Duodenal mucosa (tissue), 2 donors: Measurements from ENCODE around the gene PLEKHA5.

Source experiments
- H3K27ac ChIP-seq: one replicate; pipeline ENCODE4 v1.7.0; 2013; ENCODE audit warnings: low read depth, low read length
- H3K27me3 ChIP-seq, 2 donors: one replicate each; pipeline ENCODE4 v1.7.0; 2013; ENCODE audit warnings: low read length in 2 of 2, control low read depth in 1 of 2; ENCODE audit not compliant: insufficient read depth in 2 of 2, control insufficient read depth in 1 of 2
- H3K36me3 ChIP-seq, 2 donors: one replicate each; pipeline ENCODE4 v1.7.0; 2013; ENCODE audit warnings: low read length in 2 of 2, control low read depth in 1 of 2; ENCODE audit not compliant: insufficient read depth in 2 of 2, control insufficient read depth in 1 of 2
- H3K4me1 ChIP-seq, 2 donors: one replicate each; pipeline ENCODE4 v1.7.0; 2013; ENCODE audit warnings: low read length in 2 of 2, control low read depth in 1 of 2; ENCODE audit not compliant: insufficient read depth in 2 of 2, control insufficient read depth in 1 of 2
- H3K4me3 ChIP-seq, 2 donors: one replicate each; pipeline ENCODE4 v1.7.0; 2013; ENCODE audit warnings: low read length in 2 of 2, low read depth in 1 of 2
- H3K9ac ChIP-seq, 2 donors: one replicate each; pipeline ENCODE4 v1.7.0; 2013; ENCODE audit warnings: low read length in 2 of 2, low read depth in 1 of 2
- H3K9me3 ChIP-seq, 2 donors: one replicate each; pipeline ENCODE4 v1.7.0; 2013; ENCODE audit warnings: low read length in 2 of 2, control low read depth in 1 of 2; ENCODE audit not compliant: control insufficient read depth in 1 of 2

The PLEKHA5 gene

DNA sequence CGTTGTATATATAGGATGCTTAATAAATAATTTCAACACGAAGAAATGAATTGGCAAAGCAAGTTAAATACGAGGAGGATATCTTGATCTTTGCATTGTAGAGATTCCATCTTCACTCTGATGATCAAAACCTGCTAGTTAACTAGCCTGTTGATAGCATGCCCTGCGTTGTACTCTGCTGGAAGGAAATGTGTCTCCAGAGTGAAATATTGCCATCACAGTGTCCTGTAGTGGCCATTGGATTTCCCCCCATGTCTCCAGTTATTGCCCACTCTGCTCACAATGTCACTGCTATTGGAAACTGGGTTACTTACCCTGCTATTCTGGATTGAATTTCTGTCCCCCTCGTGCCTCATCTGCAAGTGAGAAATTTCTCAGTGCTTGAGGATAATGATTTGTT is 109.6 kb downstream of the PLEKHA5 start:
- H3K36me3 ChIP-seq, result no peaks in the 10 kb centered on the region
- H3K27ac ChIP-seq, result no peak overlapping the region
- H3K4me3 ChIP-seq, result no peak overlapping the region
- no peaks in the 10 kb centered on the region for H3K9me3 ChIP-seq
- no peak overlapping the region for H3K9ac ChIP-seq
- H3K4me1 ChIP-seq, result peaks cover 0 to 14% of the 10 kb centered on the region in 2 donors
- no peaks in the 10 kb centered on the region for H3K27me3 ChIP-seq

DNA sequence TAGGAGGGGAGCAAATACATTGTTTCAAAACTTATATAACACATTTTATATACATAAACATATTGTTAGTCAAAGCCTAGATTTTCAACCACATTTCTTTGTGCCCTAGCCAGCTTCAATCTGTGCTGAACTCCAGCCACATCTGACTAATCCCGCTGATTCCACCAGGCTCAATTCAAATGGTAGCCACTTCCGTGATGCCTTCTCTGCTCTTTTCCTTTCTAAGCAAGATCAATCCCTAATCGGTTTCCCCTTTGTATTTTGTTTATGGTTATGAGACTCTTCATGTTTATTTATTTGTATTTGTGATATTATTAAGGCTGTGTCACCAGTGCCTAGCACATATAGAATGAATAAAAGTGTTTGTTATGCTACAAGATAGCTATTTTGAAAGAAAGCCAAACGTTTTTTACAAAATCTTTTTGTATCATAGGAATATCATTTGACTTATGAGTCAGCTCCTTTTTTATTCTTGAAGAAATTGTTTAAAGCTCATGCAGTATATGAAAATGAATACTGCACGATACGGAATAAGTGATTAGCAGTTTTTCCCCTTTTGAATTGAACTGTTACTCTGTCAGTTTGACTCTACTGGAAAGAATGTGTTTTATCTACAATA is 110.2 kb downstream of the PLEKHA5 start:
- Histone ChIP-seq H3K9me3 (no peaks in the 10 kb centered on the region), H3K36me3 (no peaks in the 10 kb centered on the region), H3K27me3 (no peaks in the 10 kb centered on the region), H3K27ac (no peak overlapping the region), H3K9ac (no peak overlapping the region), H3K4me1 (peaks cover 0 to 10% of the 10 kb centered on the region in 2 donors), H3K4me3 (no peak overlapping the region)

DNA sequence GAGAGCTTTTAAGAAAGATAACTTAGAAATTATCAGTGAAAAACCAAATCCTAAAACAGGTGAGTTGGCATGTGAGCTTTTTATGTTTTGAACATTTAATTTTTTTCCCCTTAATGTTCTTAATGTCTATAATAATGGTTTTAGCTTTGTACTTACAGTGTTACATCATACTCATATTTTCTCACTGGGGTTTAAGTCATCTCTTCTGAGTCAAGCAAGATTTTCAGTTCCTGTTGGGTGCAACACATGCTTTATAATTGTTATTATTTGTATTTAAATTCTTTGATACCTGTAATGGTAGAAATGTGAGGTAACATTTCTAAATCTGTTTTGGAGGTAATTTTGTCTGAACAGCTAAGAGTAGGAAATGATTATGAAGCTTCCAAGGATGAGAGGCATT is 113.0 kb downstream of the PLEKHA5 start:
- Histone ChIP-seq H3K4me1 (no peaks in the 10 kb centered on the region), H3K27ac (no peak overlapping the region), H3K4me3 (no peak overlapping the region), H3K27me3 (no peaks in the 10 kb centered on the region), H3K9ac (no peak overlapping the region), H3K9me3 (no peaks in the 10 kb centered on the region), H3K36me3 (no peaks in the 10 kb centered on the region)

DNA sequence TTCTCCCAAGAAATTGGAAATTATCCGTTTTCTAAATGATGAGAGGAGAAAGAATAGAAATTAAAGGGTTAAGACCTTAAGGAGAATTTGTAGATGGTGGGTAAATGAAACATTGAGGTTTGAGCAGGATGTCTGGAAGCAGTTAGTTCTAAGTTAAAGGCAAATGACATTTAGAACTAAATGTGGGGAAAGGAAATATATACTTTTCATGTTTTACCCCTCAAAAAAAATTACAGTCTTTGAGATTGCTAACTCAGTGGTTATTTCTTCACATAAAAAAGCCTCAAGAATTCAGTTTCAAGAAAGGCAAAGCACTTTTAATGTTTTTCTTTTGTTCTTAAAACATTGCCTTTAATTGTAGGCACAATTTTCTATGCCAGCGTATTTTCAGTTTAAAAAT is 114.0 kb downstream of the PLEKHA5 start:
- no peak overlapping the region for H3K27ac ChIP-seq
- H3K27me3 ChIP-seq, result no peaks in the 10 kb centered on the region
- H3K9ac ChIP-seq, result no peak overlapping the region
- H3K36me3 ChIP-seq, result no peaks in the 10 kb centered on the region
- no peaks in the 10 kb centered on the region for H3K4me1 ChIP-seq
- H3K9me3 ChIP-seq, result no peaks in the 10 kb centered on the region
- no peak overlapping the region for H3K4me3 ChIP-seq

DNA sequence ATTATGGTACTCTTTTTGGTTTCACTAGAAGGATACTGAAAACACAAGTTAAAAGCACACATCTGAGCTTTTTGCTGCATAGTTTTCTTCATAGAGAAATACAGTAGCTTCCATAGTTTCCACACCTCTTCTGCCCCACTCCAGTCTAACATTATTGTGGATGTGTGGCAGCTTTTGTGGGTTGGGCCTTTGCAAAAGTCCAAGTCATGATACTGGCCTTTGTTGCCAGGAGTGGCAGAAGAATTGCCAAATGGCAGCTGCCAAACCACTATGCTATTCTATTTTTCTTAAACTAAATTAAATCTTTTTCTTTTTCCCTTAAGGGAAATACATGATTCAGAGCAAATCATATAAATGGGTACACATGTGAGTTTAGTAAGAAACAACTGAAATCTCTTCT is 114.8 kb downstream of the PLEKHA5 start:
- H3K27ac ChIP-seq, result no peak overlapping the region
- H3K9me3 ChIP-seq, result no peaks in the 10 kb centered on the region
- no peaks in the 10 kb centered on the region for H3K27me3 ChIP-seq
- H3K4me3 ChIP-seq, result no peak overlapping the region
- H3K9ac ChIP-seq, result no peak overlapping the region
- H3K4me1 ChIP-seq, result no peaks in the 10 kb centered on the region
- H3K36me3 ChIP-seq, result no peaks in the 10 kb centered on the region

GRCh38 chr12:19245106-19245505 is 115.6 kb downstream of the PLEKHA5 start:
- Histone ChIP-seq H3K4me3 (no peak overlapping the region), H3K27me3 (no peaks in the 10 kb centered on the region), H3K27ac (no peak overlapping the region), H3K4me1 (no peaks in the 10 kb centered on the region), H3K9ac (no peak overlapping the region), H3K36me3 (no peaks in the 10 kb centered on the region), H3K9me3 (no peaks in the 10 kb centered on the region)

- H3K4me1 ChIP-seq, result no peaks in the 10 kb centered on the region
- no peak overlapping the region for H3K27ac ChIP-seq
- no peaks in the 10 kb centered on the region for H3K27me3 ChIP-seq
- no peak overlapping the region for H3K9ac ChIP-seq
- H3K9me3 ChIP-seq, result no peaks in the 10 kb centered on the region
- no peaks in the 10 kb centered on the region for H3K36me3 ChIP-seq
- no peak overlapping the region for H3K4me3 ChIP-seq
Measured at GRCh38 chr12:19245666-19246065, 116.1 kb downstream of the PLEKHA5 start.

- Histone ChIP-seq H3K27me3 (no peaks in the 10 kb centered on the region), H3K9ac (no peak overlapping the region), H3K4me1 (no peaks in the 10 kb centered on the region), H3K27ac (no peak overlapping the region), H3K4me3 (no peak overlapping the region), H3K9me3 (no peaks in the 10 kb centered on the region), H3K36me3 (no peaks in the 10 kb centered on the region)
Measured at GRCh38 chr12:19246933-19247332, 117.4 kb downstream of the PLEKHA5 start.

- no peaks in the 10 kb centered on the region for H3K36me3 ChIP-seq
- H3K27ac ChIP-seq, result no peak overlapping the region
- H3K9me3 ChIP-seq, result no peaks in the 10 kb centered on the region
- H3K27me3 ChIP-seq, result no peaks in the 10 kb centered on the region
- no peak overlapping the region for H3K4me3 ChIP-seq
- no peak overlapping the region for H3K9ac ChIP-seq
- H3K4me1 ChIP-seq, result no peaks in the 10 kb centered on the region
Measured at GRCh38 chr12:19248929-19249602, 119.5 kb downstream of the PLEKHA5 start.

DNA sequence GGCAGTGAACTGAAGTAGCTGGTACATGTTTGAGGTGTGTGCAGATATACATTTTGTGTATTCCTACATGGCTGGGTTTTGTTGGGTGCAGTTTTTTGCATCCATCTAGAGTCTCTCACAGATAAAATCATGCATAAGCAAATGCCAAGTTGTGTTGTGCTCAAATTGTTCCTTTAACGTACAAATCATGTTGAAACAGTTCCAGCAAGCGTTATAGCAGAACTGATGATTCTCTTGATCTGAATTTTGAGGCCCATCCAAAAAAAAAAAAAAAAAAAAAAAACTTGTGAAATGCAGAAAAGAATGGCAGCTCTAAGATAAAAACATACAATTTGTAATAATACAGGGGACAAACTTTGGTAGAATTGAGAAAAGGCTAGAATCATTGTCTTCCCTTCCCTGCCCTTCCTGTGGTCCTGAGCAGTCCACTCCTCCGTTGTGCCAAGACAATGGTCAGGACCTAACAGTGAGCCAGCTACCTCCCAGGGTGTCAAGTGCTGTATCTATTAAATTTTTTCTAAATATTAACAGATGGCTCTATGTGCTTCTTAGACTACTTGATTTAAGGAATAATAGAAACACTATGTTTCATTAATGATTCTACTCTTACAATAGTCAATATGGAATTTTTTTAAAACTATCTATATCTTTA is 122.1 kb downstream of the PLEKHA5 start:
- Histone ChIP-seq H3K27ac (no peak overlapping the region), H3K9me3 (no peaks in the 10 kb centered on the region), H3K4me1 (no peaks in the 10 kb centered on the region), H3K36me3 (no peaks in the 10 kb centered on the region), H3K4me3 (no peak overlapping the region), H3K27me3 (no peaks in the 10 kb centered on the region), H3K9ac (no peak overlapping the region)
